GM18868 (cell line): ENCODE results near the gene GGT5.
"Not testable (repeated sequence)": the region's sequence is repeated elsewhere in the genome, so short reads cannot be mapped to it uniquely, and the experiment has no call there.

ENCODE experiments used
- ATAC-seq: cut with Tn5 transposase; IDR thresholded peaks from one replicate; pipeline ENCODE4 v1.9.1; 2021; ENCODE audit warnings: mild to moderate bottlenecking, moderate library complexity; ENCODE audit not compliant: unreplicated experiment

The GGT5 gene

GRCh38 chr22:24235315-24235714 is 9.6 kb downstream of the GGT5 start:
- no peak for ATAC-seq

GRCh38 chr22:24233816-24234215 is 11.1 kb downstream of the GGT5 start:
- no peak for ATAC-seq

GRCh38 chr22:24233235-24233634 is 11.6 kb downstream of the GGT5 start:
- no peak for ATAC-seq

DNA sequence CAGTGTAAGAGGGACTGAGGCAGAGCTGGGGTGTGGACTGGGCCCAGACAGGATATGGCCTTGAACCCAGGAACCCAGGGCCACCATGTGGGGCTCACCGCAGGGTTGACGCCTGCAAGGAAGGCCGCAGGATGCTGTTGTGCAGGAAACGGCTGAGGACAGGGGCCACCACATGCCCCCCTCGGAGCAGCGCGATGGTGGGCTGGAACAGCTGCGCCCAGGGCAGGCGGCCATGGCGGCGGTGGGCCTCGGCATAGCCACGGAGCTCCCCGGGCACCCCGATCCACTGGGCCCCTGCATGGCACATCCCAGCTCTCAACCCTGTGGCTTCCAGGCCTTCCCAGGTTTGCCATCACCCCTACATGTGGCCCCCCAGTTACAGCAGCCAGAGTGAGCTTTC is 12.2 kb downstream of the GGT5 start:
- ATAC-seq = no peak

DNA sequence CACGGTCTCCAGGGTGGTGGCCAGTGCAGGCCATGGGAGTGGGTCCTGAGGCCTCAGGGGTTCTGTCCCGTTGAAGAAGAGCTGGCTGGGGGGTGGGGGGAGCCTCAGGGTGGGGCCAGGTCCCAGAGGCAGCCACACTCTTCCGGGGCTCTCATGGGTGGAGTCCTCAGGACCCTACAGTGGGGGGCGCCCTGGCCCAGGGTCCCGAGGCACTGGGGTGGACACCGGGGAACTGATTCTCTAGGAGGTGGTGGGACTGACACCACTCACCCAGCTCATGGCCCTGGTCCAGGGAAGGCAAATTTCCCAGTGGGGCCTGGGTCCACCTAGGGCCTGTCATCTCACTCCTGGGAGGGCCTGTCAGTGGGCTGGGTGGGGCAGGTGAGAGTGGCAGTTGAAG is 12.8 kb downstream of the GGT5 start:
- no peak for ATAC-seq

- ATAC-seq = no peak
These were observed 13.2 kb downstream of the GGT5 start for GRCh38 chr22:24231706-24232105.

GRCh38 chr22:24230911-24231656 is 13.8 kb downstream of the GGT5 start:
- ATAC-seq = no peak

GRCh38 chr22:24225951-24226350 is 18.9 kb downstream of the GGT5 start:
- ATAC-seq = no peak

DNA sequence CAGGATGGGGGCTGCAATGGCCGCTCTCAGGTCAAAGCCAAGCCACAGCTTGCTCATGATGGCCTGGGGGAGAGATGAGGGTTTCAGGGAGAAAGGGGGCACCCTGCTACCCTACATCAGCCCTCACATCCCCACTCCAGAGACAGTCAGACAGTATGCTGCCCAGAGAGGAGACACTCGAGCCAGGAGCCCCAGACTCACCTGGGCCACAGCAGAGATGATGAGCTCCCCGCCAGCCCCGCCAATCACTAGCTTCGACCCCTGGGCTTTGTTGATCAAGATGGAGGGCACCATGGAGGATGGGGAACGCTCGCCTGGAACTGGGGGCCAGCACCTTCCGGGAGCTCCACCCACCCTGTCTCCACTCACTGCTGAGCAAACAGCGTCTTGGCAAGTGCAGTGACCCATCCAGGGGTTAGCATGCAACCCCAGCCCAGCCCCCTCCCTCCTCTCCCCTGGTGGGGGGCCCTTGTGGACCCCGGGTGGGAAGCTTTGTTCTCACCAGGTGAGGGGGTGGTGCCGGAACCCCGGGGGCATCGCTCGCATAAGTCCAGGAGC is 19.8 kb downstream of the GGT5 start:
- ATAC-seq = no peak

GRCh38 chr22:24224468-24224867 is 20.4 kb downstream of the GGT5 start:
- ATAC-seq = no peak

DNA sequence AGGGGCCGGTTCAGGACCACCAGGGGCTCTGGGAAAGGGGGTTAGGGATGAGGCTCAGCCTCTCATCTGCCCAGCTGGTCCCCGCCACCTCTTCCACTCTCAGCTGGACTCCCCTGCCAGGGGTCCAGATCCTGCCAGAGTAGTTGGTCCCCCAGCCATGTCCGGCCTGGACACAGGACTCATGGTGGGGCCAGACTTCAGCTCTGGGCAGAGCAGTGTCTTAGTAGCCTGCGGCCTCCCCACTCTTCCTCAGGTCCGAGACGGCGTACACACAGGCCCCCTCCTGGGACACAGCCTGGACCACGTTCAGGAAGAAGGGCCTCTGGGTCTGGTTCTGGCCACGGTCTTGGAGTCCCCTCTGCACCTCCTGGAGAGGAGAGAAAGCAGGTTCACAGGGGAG is 25.1 kb downstream of the GGT5 start:
- no peak for ATAC-seq

DNA sequence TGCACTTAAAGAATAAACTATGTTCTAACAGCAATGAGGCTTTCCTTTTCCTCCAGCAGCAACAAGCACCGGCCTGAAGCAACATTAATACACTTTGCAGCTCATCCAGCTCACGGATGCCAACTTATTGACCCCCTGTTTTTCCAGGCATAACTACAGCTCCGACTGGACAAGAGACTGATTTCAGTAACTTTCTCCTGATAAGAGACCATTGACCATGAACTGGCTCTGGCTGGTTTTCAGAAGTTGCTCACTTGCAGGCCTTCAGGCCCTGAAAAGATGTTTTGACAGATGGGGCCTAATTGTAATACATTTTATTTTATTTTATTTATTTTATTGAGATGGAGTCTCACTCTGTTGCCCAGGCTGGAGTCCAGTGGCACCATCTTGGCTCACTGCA is 27.5 kb downstream of the GGT5 start:
- ATAC-seq = no peak

DNA sequence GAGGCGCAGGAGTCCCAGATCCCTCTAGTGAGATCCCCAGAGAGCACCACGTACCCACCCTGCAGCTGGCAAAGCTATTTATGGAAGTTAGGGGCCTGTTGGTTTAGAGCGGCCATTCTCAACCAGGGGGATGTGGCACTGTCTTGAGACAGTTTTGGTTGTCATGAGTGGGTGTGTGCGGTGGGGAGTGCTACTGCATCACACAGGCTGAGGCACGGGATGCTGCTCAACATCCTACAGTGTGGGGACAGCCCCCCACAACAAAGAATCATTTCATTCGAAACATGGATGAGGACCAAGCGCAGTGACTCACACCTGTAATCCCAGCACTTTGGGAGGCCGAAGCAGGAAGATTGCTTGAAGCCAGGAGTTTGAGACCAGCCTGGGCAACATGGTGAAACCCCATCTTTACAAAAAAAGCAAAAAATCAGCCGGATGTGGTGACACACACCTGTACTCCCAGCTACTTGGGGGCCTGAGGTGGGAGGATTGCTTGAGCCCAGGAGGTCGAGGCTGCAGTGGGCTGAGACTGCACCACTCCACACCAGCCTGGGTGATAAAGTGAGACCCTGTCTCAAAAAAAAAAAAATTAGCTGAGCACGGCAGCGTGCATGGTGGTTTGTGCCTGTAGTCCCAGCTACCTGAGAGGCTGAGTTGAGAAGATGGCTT is 28.2 kb downstream of the GGT5 start:
- ATAC-seq = no peak

- ATAC-seq = no peak
These were observed 30.2 kb downstream of the GGT5 start for GRCh38 chr22:24214467-24215285.

- not testable (repeated sequence) for ATAC-seq
These were observed 31.8 kb downstream of the GGT5 start for GRCh38 chr22:24213111-24213510.

- not testable (repeated sequence) for ATAC-seq
These were observed 33.2 kb downstream of the GGT5 start for GRCh38 chr22:24211716-24212115.

DNA sequence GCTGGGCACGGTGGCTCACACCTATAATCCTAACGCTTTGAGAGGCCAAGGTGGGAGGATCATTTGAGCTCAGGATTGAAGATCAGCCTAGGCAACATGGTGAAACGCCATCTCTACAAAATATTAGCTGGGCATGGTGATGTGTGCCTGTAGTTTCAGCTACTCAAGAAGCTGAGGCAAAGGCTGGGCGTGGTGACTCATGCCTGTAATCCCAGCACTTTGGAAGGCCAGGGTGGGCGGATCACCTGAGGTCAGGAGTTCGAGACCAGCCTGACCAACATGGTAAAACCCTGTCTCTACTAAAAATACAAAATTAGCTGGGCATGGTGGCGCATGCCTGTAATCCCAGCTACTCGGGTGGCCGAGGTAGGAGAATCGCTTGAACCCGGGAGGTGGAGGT is 34.5 kb downstream of the GGT5 start:
- not testable (repeated sequence) for ATAC-seq

- no peak for ATAC-seq
These were observed 35.2 kb downstream of the GGT5 start for GRCh38 chr22:24209687-24210086.

DNA sequence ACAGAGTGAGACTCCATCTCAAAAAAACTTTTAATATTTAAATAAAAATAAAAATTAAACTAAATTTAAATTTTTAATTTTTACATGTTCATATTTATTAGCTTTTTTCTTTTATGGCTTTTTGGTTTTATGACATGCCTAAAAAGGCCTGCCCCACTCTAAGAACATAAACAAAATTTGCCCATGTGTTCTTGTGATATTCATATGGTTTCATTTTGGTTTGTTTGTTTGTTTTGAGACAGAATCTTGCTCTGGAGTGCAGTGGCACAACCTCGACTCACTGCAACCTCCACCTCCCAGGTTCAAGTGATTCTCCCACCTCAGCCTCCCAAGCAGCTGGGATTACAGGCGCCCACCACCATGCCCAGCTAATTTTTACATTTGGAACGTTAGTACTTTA is 35.9 kb downstream of the GGT5 start:
- no peak for ATAC-seq

GRCh38 chr22:24208012-24208749 is 36.7 kb downstream of the GGT5 start:
- no peak for ATAC-seq
